Measurements from ENCODE around the gene RXRG.

Gene RXRG

GRCh38 chr1:165445388-165445787, 462 bp upstream of the RXRG start:
- no peak for DNase-seq

GRCh38 chr1:165443539-165444311, 1.2 kb downstream of the RXRG start:
- no peak for DNase-seq

- DNase-seq = no peak
Observed at GRCh38 chr1:165442653-165443052, 2.3 kb downstream of the RXRG start.

- DNase-seq = no peak
Observed at GRCh38 chr1:165442053-165442452, 2.9 kb downstream of the RXRG start.

- no peak for DNase-seq
Observed at GRCh38 chr1:165441166-165441880, 3.6 kb downstream of the RXRG start.

- DNase-seq = no peak
Observed at GRCh38 chr1:165439330-165439729, 5.6 kb downstream of the RXRG start.

- no peak for DNase-seq
Observed at GRCh38 chr1:165436994-165437393, 7.9 kb downstream of the RXRG start.

- DNase-seq = no peak
Observed at GRCh38 chr1:165435801-165436200, 9.1 kb downstream of the RXRG start.

- DNase-seq = peak; percentile 36
Observed at GRCh38 chr1:165434281-165434680, 10.6 kb downstream of the RXRG start.

- no peak for DNase-seq
Observed at GRCh38 chr1:165431079-165431478, 13.8 kb downstream of the RXRG start.

- no peak for DNase-seq
Observed at GRCh38 chr1:165426745-165427144, 18.2 kb downstream of the RXRG start.

- no peak for DNase-seq
Observed at GRCh38 chr1:165425621-165426020, 19.3 kb downstream of the RXRG start.

- DNase-seq = no peak
Observed at GRCh38 chr1:165424454-165425216, 20.3 kb downstream of the RXRG start.

- no peak for DNase-seq
Observed at GRCh38 chr1:165423136-165423535, 21.8 kb downstream of the RXRG start.

GRCh38 chr1:165420655-165421054, 24.3 kb downstream of the RXRG start:
- no peak for DNase-seq

- no peak for DNase-seq
Observed at GRCh38 chr1:165419839-165420238, 25.1 kb downstream of the RXRG start.

GRCh38 chr1:165418195-165418594, 26.7 kb downstream of the RXRG start:
- DNase-seq = no peak

- no peak for DNase-seq
Observed at GRCh38 chr1:165416876-165417275, 28.1 kb downstream of the RXRG start.

- no peak for DNase-seq
Observed at GRCh38 chr1:165415068-165415467, 29.9 kb downstream of the RXRG start.

GRCh38 chr1:165414620-165415019, 30.3 kb downstream of the RXRG start:
- no peak for DNase-seq

GRCh38 chr1:165411396-165411795, 33.5 kb downstream of the RXRG start:
- no peak for DNase-seq

GRCh38 chr1:165409657-165410358, 35.1 kb downstream of the RXRG start:
- DNase-seq = no peak

- DNase-seq = peak; percentile 46
Observed at GRCh38 chr1:165408518-165408917, 36.4 kb downstream of the RXRG start.
